SU-DHL-6 (cell line): ENCODE measurements around the gene AREL1.

Experiments used
- H2AFZ ChIP-seq: fragments of 200-600 bp; sonication (generic); 2 replicates; pipeline ENCODE4 v1.6.1; 2014; ENCODE audit warnings: low read depth, mild to moderate bottlenecking, moderate library complexity, mixed read lengths, antibody characterized with exemption, low read length; ENCODE audit not compliant: severe bottlenecking
- H3F3A ChIP-seq: fragments of 200-600 bp; shearing (Covaris generic); 2 replicates; pipeline ENCODE4 v1.6.0; 2016; ENCODE audit warnings: antibody characterized with exemption, mild to moderate bottlenecking; ENCODE audit not compliant: insufficient read depth
- H3K27ac ChIP-seq: fragments of 200-600 bp; sonication (generic); 2 replicates; pipeline ENCODE4 v1.5.1; 2016; ENCODE audit warnings: low read depth, mild to moderate bottlenecking, low read length, moderate library complexity, mixed read lengths
- H3K27me3 ChIP-seq: fragments of 200-600 bp; sonication (generic), shearing (Covaris generic); 2 replicates; pipeline ENCODE4 v1.6.0; 2014; ENCODE audit warnings: mild to moderate bottlenecking, low read length
- H3K36me3 ChIP-seq: fragments of 200-600 bp; sonication (generic); 2 replicates; pipeline ENCODE4 v1.6.1; 2014; ENCODE audit warnings: mild to moderate bottlenecking, low read length, mixed read lengths
- H3K4me2 ChIP-seq: fragments of 300-600, 200-600 bp; shearing (Covaris generic), sonication (generic); 2 replicates; pipeline ENCODE4 v1.6.0; 2014; ENCODE audit warnings: low read length, low read depth, mild to moderate bottlenecking; ENCODE audit not compliant: poor library complexity, severe bottlenecking
- H3K4me3 ChIP-seq: fragments of 200-600 bp; sonication (generic); 2 replicates; pipeline ENCODE4 v1.5.1; 2014; ENCODE audit warnings: antibody characterized with exemption, low read length, mild to moderate bottlenecking, mixed read lengths; ENCODE audit not compliant: insufficient read depth, poor library complexity, severe bottlenecking
- H3K79me2 ChIP-seq: fragments of 200-600 bp; sonication (generic); 2 replicates; pipeline ENCODE4 v1.6.1; 2014; ENCODE audit warnings: mild to moderate bottlenecking, low read length, moderate library complexity; ENCODE audit not compliant: insufficient read depth
- H3K9ac ChIP-seq: fragments of 200-600 bp; sonication (generic); 2 replicates; pipeline ENCODE4 v1.7.0; 2014; ENCODE audit warnings: mild to moderate bottlenecking, low read length
- H3K9me2 ChIP-seq: fragments of 200-600 bp; sonication (generic); replicated peaks from 2 replicates; pipeline ENCODE4 v1.6.1; 2014; ENCODE audit warnings: low read length; ENCODE audit not compliant: insufficient read depth
- H3K9me3 ChIP-seq: fragments of 200-600 bp; sonication (generic); 2 replicates; pipeline ENCODE4 v1.6.1; 2014; ENCODE audit warnings: low read length, mixed read lengths; ENCODE audit not compliant: insufficient read depth
- H4K20me1 ChIP-seq: fragments of 200-600 bp; sonication (generic); 2 replicates; pipeline ENCODE4 v1.6.1; 2014; ENCODE audit warnings: low read depth, mild to moderate bottlenecking, antibody characterized with exemption, low read length, moderate library complexity, mixed read lengths
- EZH2phosphoT487 ChIP-seq: fragments of 200-600 bp; sonication (generic), shearing (Covaris generic); conservative IDR thresholded peaks from 2 replicates; pipeline ENCODE4 v1.6.1; 2018; ENCODE audit warnings: mild to moderate bottlenecking, antibody characterized with exemption, low read length, moderate library complexity, mixed read lengths
- TF ChIP-seq, protein P1 (sequence below): fragments of 200-600 bp; sonication (generic); IDR thresholded peaks from one replicate; pipeline ENCODE4 v1.5.1; 2017; ENCODE audit warnings: antibody characterized with exemption, mild to moderate bottlenecking, low read length, moderate library complexity; ENCODE audit not compliant: insufficient read depth, poor library complexity, severe bottlenecking

AREL1 gene

DNA sequence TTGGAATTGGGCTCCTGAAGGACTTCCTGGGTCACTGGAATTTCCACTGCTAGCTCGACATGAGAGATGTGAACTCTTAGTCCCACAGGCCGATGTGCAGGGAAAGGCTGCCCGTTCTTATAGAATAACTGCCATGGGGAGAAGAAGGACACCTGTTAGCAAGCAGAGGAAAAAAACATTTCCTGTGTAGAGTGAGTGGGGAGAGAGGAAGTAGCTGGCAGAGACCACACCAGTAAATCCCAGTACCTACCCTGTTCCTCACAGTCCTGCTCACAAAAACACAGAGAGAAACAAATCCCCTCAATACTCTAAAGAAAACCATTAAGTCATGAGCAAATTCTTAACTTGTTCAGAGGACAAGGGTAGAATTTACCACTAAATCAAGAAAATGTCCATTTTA lies 29.5 kb downstream of the AREL1 start:
- Histone ChIP-seq H3K4me2 (no peak overlapping the region), H3K27ac (no peak overlapping the region; the same call in 1 of the 2 replicates), H3K9me3 (no peaks in the 10 kb centered on the region), H4K20me1 (no peaks in the 10 kb centered on the region), H3K79me2 (no peaks in the 10 kb centered on the region), H3K9ac (no peak overlapping the region), H2AFZ (no peak overlapping the region), H3K9me2 (no peaks in the 10 kb centered on the region), H3F3A (no peaks in the 10 kb centered on the region), H3K4me3 (no peak overlapping the region), H3K36me3 (0 out of 2 replicates have a peak, but pooled peaks cover 5% of the 10 kb centered on the region), H3K27me3 (no peaks in the 10 kb centered on the region)
- TF ChIP-seq EZH2phosphoT487, result no peak
- TF ChIP-seq, protein P1, sequence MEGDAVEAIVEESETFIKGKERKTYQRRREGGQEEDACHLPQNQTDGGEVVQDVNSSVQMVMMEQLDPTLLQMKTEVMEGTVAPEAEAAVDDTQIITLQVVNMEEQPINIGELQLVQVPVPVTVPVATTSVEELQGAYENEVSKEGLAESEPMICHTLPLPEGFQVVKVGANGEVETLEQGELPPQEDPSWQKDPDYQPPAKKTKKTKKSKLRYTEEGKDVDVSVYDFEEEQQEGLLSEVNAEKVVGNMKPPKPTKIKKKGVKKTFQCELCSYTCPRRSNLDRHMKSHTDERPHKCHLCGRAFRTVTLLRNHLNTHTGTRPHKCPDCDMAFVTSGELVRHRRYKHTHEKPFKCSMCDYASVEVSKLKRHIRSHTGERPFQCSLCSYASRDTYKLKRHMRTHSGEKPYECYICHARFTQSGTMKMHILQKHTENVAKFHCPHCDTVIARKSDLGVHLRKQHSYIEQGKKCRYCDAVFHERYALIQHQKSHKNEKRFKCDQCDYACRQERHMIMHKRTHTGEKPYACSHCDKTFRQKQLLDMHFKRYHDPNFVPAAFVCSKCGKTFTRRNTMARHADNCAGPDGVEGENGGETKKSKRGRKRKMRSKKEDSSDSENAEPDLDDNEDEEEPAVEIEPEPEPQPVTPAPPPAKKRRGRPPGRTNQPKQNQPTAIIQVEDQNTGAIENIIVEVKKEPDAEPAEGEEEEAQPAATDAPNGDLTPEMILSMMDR, result no peak

- Histone ChIP-seq H3K79me2 (no peaks in the 10 kb centered on the region), H3K4me3 (no peak overlapping the region), H3K9me3 (no peaks in the 10 kb centered on the region), H4K20me1 (no peaks in the 10 kb centered on the region), H3K4me2 (no peak overlapping the region), H3K9ac (no peak overlapping the region), H2AFZ (no peak overlapping the region), H3K27ac (no peak overlapping the region), H3K27me3 (no peaks in the 10 kb centered on the region), H3K9me2 (no peaks in the 10 kb centered on the region), H3K36me3 (0 out of 2 replicates have a peak, but pooled peaks cover 5% of the 10 kb centered on the region), H3F3A (no peaks in the 10 kb centered on the region)
- TF ChIP-seq EZH2phosphoT487, result no peak
- TF ChIP-seq, protein P1, result no peak
Observed at GRCh38 chr14:74682169-74682952, 30.5 kb downstream of the AREL1 start.

DNA sequence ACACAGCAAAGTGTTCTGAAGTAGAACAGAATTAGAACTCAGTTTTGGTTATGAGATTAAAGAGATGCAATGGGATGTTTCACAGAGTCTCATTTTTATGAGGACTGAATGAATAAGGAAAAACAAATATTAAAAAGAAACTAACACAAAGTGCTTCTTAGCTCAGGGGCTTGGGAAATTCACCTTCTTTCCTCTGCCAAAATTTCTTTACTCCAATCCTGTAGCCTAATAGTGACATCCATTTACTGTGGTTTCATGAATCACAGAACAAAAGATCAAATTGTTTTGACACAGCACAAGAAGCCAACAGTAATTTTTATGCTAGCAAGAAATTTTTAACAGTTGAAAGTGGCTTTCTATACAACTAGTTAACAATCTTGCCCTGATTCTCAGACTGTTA lies 37.7 kb downstream of the AREL1 start:
- Histone ChIP-seq H3K36me3 (peaks cover 14% of the 10 kb centered on the region; the same call in 1 of the 2 replicates), H3K9me3 (no peaks in the 10 kb centered on the region)

GRCh38 chr14:74673768-74674167 lies 39.1 kb downstream of the AREL1 start:
- H3K9ac ChIP-seq, result no peak overlapping the region
- H3K79me2 ChIP-seq, result no peaks in the 10 kb centered on the region
- TF ChIP-seq EZH2phosphoT487, result no peak
- TF ChIP-seq, protein P1, result no peak
- no peaks in the 10 kb centered on the region for H3K27me3 ChIP-seq
- no peak overlapping the region for H3K4me2 ChIP-seq
- H3K4me3 ChIP-seq, result no peak overlapping the region
- no peaks in the 10 kb centered on the region for H3F3A ChIP-seq
- H3K9me2 ChIP-seq, result no peaks in the 10 kb centered on the region
- H3K27ac ChIP-seq, result no peak overlapping the region
- H3K9me3 ChIP-seq, result no peaks in the 10 kb centered on the region
- H3K36me3 ChIP-seq, result peaks cover 24% of the 10 kb centered on the region; the same call in 1 of the 2 replicates
- no peak overlapping the region for H2AFZ ChIP-seq
- no peaks in the 10 kb centered on the region for H4K20me1 ChIP-seq

More for the DNA sequence above, 37.7 kb downstream of the AREL1 start:
- H3K79me2 ChIP-seq, result no peaks in the 10 kb centered on the region
- H3K27ac ChIP-seq, result no peak overlapping the region
- H3K27me3 ChIP-seq, result no peaks in the 10 kb centered on the region
- no peak overlapping the region for H3K4me3 ChIP-seq
- H3K4me2 ChIP-seq, result no peak overlapping the region
- no peaks in the 10 kb centered on the region for H4K20me1 ChIP-seq
- no peak for TF ChIP-seq EZH2phosphoT487
- H2AFZ ChIP-seq, result no peak overlapping the region
- H3K9me2 ChIP-seq, result no peaks in the 10 kb centered on the region
- no peaks in the 10 kb centered on the region for H3F3A ChIP-seq
- H3K9ac ChIP-seq, result no peak overlapping the region
